ENCODE results near the gene MCCC1.
"Not testable (repeated sequence)": the region's sequence is repeated elsewhere in the genome, so short reads cannot be mapped to it uniquely, and the experiment has no call there.

MCCC1 gene

DNA sequence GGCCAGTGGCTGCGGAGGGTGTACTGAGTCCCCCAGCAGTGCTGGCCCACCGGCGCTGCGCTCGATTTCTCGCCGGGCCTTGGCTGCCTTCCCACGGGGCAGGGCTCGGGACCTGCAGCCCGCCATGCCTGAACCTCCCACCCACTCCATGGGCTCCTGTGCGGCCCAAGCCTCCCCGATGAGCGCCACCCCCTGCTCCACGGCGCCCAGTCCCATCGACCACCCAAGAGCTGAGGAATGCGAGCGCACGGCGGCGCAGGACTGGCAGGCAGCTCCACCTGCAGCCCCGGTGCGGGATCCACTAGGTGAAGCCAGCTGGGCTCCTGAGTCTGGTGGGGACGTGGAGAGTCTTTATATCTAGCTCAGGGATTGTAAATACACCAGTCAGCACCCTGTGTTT, 1.7 kb upstream of the MCCC1 start:
- DNase-seq = not testable (repeated sequence)

DNA sequence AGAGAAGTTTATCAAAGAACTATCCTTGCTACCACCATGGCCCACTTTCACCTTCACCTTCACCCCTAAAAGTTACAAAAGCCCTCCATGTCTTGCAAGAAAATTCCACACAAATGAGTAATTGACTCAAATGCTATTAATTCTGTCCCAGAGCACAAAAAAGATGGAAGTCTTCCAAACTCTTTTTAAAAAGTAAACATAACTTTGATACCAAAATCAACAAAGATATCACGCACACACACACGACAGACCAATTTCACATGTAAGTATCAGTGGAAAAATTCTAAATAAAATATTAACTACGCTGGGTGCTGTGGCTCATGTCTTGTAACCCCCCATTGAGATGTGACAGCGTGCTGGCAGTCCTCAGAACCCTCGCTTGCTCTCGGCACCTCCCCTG, 1.1 kb upstream of the MCCC1 start:
- no peak for DNase-seq

DNA sequence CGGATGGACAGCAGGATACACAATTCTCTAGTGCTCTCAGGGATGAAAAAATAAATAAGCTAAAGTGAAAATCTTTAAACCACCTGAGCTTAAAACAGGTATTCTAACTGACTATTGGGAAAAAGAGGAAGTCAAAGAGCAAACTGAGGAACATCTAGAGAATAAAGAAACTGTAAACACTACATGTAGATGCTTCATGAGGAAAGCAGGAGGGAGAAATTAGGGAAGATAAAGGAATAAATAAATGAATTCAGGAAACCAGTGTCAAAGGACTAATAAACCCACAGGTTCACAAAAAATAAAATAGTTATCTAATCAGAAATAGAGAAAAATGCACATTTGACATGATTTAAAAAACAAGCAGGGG, 525 bp upstream of the MCCC1 start:
- DNase-seq = no peak

DNA sequence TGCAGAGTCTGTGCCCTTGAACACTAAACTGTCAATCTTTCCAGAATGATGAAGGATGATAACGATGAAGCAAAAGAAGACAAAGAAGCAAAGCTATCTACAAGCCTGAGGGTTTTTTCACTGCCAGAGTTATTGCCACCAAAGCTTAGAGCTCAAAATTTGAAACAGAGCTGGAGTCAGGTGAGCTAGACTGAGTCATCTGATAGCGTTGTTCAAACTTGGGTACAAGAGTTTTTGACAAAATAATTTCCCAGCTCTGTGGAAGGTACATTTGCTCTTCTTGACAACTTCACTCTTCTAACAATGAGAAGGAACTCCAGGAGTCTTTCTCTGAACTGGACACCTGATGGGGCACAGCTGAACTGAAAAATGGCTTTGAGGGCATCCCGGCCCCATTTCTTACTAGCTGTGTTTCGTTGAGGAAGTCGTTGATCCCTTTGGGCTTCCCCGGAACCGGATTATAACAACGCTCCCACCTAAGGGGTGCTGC, 715 bp downstream of the MCCC1 start:
- no peak for DNase-seq

DNA sequence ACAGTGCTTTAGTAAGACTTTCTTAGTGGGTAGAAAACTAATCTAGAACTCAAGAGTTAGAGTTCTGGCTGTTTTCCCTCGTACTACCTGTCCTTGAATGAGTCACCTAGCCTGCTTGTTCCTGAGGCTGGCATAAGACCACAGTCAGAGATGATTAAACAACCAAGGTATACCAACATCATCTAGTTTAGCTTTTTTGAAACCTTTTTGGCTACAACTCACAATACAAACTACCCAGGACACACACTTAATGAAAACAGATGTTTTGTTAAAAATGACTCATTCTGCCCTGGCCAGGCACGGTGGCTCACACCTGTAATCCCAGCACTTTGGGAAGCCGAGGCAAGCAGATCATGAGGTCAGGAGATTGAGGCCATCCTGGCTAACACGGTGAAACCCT, 4.6 kb downstream of the MCCC1 start:
- DNase-seq = no peak

DNA sequence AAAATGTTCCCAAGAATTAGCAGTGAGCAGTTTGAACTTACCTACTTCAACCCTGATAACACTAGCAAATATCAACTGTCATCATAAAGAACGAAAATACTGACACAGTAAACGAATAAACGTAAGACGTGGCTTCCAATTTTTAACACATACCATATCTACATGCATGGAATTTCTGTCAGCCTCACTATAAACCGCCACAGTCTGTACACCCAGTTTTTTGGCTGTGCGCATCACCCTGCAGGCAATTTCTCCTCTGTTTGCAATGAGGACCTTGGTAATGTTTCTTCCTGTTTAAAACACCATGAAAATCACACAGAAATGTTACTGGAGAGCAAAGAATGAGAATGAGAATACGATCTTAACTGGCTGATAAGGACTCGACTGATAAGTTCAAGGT, 7.0 kb downstream of the MCCC1 start:
- no peak for DNase-seq

DNA sequence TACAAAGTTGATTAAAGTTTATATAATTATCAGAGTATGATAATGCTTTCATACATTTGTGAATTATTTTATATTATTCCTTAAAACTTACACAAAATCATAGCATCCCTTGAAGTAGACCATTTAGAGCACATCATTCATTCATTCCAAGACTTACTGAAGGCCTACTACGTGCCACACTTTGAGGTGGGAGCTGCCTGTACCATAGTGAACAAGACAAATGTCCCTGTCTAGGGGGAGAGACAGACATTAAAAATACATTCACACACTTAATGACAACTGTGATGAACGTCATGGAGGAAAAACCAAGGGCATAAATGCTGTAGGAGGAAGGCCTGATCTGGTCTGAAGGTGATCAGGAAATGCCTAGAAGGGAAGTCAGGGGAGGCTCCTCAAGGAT, 12.1 kb downstream of the MCCC1 start:
- no peak for DNase-seq

DNA sequence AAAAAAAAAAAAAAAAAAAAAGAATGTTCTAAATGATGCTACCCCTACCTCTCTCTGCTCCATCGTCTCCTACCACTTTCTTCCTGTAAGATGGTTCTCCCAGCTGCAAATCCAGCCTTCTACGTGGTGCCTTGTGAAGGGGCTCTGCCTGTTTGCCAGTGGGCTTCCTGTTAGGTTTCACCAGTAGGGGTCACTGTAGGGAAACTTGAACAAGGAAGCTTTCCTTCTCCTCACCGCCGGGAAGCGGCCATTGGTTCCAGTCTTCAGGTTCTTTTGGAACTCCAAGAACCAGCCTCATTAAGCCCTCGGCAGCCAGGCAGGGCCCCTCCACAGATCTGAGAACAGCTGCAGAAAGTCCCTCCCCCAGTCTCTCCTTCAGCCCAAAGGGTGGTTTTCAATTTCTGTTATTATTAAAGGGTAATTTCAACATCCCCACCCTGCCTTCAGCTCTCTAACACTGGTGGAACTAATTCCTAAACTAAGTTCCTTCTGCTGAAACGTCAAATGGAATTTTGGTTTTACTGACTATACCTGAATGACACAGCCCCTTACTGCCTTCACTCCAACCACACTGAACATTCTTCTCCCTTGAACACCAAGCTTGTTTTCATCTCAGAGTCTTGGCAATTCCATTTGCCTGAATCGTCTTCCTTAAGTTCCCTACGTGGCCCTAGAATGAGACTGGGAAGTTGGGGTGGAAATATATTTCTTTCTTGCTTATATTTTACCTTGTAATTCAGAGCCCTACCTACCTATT, 13.5 kb downstream of the MCCC1 start:
- DNase-seq = no peak

DNA sequence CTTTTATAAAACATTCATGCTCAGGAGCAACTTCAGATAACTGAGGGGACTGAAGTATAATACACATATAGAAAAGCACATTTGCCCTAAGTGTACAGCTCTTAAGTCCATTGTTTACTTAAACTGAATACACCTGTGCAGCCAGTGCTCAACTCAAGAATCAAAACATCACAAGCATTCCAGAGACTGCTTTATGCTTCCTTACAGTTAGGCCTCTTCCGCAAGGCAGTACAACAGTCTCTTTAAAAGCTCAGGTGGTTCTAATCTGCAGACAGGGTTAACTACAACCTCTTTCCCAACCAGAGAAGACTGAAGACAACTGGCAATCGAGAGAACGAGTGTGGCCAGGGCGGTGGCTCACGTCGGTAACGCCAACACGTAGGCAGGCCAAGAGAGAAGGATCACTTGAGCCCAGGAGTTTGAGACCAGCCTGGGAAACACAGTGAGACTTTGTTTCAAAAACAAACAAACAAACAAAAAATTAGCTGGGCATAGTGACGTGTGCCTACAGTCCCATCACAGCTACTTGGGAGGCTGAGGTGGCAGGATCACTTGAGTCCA, 16.9 kb downstream of the MCCC1 start:
- DNase-seq = no peak

DNA sequence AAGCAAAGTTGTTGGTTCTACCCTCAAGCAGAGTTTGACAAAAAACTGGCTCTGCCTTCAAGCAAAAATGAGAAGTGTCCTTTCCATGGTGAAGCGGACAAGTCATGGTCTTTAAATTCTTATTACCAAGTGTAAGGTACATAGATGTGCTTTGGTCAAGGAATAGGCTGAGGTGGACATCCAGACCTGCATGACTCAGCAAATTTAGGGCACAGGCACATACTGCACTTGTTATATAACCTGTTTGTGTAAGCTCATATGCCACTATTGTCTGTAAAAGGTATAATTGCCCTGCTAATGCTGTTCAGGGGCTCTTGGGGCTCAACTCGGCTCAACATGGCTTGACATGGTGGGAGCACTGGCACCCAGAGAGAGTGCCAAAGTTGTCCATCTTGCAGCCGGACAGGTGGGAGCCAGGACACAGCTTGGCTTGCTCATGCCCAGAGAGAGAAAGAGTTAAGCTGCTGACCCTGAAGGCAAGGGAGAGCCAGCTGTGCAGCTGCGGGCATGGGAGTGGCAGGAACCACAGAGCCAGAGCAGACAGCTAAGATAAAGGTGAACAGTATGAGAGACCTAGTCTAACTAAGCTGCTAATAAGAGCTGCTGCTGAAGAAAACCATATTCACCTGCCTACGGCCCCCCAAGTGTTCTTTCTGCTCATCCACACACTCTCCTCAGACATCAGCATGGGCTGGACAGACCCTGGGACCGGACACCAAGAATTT, 17.7 kb downstream of the MCCC1 start:
- no peak for DNase-seq

DNA sequence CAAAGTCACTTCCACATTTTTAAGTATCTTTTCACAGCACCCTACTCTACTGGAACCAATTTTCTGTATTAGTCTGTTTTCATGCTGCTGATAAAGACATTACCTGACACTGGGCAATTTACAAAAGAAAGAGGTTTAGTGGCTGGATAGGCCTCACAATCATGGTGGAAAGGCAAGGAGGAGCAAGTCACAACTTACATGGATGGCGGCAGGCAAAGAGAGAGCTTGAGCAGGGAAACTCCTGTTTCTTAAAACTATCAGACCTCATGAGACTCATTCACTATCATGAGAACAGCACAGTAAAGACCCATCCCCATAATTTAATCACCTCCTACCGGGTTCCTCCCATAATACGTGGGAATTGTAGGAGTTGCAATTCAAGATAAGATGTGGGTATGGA, 18.7 kb downstream of the MCCC1 start:
- no peak for DNase-seq

DNA sequence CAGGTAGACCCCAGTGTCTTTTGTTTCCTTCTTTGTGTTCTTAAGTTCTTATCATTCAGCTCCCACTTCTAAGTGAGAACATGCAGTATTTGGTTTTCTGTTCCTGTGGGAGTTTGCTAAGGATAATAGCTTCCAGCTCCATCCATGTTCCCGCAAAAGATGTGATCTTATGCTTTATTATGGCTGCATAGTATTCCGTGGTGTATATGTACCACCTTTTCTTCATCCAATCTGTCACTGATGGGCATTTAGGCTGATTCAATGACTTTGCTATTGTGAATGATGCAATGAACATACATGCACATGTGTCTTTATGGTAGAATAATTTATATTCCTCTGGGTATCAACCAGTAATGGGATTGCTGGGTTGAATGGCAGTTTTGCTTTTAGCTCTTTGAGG, 24.4 kb downstream of the MCCC1 start:
- DNase-seq = no peak

DNA sequence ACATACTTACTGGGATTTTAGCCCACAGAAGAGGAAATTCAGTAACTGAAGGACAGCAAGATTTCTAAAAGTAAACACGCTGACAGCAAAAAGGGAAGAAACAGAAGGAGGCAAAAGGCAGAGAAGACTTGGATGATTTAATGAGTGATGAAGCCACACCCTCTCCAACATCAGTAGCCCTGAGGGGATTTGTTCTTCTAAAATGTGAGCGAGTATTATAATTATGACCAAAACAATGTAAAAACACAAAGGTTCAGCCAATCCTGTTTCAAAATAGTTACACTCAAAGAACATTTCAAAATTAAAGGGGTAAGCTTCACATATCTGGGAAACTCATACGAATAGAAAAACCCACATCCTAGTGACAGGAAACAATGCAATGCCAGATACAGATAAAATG, 25.0 kb downstream of the MCCC1 start:
- no peak for DNase-seq

DNA sequence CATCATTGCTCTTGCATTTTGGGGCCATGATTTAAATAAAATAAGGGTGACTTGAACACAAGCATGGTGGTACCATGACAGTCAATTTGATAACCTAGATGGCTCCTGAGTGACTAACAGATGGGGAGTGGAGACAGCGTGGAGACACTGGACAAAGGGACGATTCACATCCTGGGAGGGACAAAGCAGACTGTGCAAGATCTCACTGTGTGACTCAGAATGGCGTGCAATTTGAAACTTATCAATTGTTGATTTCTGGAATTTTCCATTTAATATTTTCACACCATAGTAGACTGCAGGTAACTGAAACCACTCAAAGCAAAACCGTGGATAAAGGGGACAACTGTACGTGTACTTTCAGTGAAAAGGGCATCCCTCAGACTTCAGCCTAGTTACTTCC, 25.5 kb downstream of the MCCC1 start:
- no peak for DNase-seq

DNA sequence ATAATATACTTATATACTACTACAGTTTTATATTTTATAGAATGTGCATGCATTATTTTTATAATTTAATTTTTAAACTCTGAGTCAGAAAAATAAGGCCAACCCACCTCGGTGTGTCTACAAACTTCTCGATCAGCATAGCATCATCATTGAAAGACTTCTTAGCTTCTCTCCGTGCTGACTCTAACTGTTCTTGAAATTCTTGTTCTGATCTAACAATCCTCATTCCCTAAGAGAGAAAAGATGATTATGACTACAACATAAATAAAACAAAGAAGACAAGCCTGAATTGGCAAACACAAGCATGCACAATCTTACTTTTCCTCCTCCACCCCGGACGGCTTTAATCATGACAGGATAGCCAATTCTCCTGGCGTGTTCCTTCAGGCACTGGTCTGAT, 28.4 kb downstream of the MCCC1 start:
- DNase-seq = no peak

DNA sequence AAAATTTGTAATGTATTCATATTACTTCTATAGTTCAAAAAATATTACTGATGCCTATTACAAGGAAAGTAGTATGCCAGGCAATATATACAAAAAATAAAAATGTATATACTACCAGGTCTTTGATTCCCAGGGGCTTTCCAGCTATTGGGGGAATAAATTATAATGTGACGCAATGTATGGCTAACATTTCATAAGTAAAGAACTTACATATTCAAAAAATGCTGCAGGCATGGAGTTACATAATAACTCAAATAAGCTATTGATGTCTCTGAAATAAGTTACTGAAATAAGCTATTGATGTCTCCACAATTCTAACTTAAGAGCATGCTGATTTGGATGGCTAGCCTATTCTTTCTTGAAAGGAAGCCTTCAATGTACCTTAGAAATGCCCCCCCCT, 30.2 kb downstream of the MCCC1 start:
- no peak for DNase-seq

DNA sequence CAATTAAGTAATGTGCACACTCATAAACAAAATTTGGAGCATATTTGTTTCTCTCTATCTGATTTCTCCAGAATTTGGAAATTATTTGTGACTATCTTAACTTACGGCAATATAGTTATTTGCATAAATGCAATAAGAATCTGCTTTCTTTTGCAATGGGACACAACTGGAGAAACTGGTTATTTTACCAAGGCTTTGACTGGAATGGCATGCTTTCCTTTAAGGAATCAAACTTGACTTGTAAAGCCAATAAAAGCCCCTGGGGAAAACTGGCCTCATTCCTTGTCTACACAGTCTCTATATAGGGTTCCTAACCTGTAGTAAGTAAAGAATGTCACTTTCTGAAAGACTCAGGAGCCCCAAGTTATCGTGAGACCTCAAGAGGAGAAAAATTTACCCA, 32.4 kb downstream of the MCCC1 start:
- DNase-seq = not testable (repeated sequence)

DNA sequence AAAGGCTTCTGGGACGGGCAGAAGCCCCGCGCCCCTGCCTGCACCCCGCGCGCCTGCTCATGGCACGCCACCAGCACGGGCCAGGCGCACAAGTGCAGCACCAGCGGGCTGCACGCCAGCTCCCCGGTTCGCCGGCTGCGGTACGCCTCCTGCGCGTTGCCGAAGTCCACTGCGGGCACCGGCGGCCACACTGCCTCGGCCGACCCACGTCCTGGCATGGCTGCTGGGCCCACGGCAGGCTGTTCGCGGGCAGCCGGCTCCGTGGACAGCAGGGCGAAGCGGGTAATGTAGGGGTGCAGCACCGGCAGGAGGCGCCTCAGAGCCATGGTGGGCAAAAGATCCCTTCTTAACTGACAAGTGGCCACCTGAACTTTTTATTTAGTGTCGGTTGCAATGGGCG, 34.8 kb downstream of the MCCC1 start:
- no peak for DNase-seq

DNA sequence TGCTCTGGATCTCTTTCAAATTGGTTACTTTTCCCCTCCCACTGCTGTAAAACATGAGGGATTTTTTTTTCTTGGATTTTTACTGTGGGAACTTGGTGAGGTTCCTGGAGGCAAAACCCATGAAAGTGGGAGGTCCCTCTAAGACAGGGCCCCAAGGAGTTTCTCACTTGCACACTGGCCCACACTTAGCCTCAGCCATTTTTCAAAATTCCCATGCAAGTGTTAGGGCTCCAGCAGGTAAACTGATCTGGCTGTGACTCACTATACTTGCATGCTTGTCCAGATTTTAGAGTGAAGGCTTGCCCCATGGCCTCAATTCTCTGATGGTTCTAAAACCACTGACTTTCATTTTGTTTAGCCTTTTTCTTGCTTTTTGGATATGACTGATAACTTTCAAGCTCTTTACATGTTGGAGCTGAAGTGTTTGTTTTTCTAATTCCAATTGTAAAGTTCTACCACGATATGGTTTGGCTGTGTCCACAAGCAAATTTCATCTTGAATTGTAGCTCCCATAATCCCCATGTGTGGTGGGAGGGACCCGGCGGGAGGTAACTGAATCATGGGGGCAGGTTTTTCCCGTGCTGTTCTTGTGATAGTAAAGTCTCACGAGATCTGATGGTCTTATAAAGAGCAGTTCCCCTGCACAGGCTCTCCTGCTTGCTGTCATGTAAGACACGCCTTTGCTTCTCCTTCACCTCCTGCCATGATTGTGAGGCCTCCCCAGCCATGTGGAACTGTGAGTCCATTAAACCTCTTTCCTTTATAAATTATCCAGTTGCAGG, 37.7 kb downstream of the MCCC1 start:
- DNase-seq = no peak

DNA sequence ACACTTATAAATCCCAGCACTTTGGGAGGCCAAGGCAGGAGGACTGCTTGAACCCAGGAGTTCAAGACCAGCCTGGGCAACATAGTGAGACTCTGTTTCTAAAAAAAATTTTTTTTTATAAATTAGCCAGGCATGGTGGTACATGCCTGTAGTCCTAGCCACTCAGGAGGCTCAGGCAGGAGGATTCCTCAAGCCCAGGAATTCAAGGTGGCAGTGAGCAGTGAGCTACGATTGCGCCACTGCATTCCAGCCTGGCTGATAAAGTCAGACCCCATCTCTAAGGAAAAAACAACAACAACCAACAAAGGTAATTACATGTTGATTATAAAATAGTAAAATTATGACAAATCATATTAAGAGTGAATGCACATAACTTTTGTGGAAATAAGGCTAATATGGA, 40.9 kb downstream of the MCCC1 start:
- DNase-seq = no peak

DNA sequence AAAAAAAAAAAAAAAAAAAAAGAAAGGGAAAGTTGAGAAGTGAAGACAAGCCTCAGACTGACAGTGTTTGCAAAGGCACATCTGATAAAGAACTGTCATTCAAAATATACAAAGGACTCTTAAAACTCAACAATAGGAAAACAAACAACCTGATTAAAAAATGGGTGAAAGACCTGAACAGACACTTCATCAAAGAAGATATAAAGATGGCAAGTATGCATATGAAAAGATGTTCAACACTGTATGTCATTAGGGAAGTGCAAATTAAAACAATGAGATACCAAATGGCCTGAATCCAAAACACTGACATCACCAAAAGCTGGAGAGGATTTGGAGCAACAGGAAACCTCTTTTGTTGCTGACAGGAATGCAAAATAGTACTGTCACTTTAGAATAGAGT, 48.6 kb downstream of the MCCC1 start:
- no peak for DNase-seq

DNA sequence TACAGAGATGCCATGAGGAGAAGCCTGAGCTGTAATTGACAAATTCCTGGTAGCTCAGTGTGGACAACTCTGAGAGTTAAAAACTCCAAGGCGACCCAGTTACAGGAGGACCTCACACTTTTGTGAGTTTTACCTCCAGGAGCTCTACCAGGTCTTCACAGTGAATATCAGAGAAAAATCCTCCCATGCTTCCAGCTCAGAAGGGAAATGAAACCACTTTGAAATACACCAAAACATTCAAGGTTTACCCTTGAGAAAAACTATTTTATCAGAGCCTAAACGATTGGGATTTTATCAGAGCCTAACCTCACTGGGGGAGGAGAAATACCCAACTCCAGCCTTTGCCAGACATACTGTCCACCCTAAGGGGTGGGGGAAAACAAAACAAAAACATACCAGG, 52.4 kb downstream of the MCCC1 start:
- DNase-seq = no peak

DNA sequence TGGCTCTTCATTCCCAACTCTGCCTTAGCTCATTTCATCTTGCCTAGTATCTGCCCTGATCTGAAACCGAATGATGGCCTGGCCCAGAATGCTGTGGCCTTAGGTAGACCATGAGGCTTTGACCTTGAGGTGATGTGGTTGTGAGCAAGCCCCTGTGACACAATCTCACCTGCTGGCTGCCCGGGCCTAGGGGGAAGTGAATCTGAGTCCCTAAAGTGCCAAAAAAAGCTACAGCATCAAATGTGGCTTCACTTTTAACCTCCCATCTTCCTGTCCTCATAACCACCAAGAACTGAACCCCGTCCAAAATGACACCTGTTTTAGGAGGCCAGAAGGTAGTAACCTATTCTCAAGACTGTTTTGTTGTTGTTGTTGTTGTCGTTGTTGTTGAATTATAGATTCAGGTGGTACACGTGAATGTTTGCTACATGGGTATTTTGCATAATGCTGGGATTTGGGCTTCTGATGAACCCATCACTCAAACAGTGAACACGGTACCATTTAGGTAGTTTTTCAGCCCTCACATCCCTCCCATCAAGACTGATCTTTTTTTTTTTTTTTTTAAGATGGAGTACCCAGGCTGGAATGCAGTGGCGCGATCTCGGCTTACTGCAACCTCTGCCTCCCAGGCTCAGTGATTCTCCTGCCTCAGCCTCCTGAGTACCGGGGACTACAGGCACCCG, 54.6 kb downstream of the MCCC1 start:
- no peak for DNase-seq
